GM18498 (cell line): ENCODE results near the gene KRTAP10-5.
"Not testable (repeated sequence)": the region's sequence is repeated elsewhere in the genome, so short reads cannot be mapped to it uniquely, and the experiment has no call there.

Experiments
- ATAC-seq: cut with Tn5 transposase; IDR thresholded peaks from one replicate; pipeline ENCODE4 v1.9.1; 2021; ENCODE audit warnings: mild to moderate bottlenecking, moderate library complexity; ENCODE audit not compliant: unreplicated experiment

The KRTAP10-5 gene

DNA sequence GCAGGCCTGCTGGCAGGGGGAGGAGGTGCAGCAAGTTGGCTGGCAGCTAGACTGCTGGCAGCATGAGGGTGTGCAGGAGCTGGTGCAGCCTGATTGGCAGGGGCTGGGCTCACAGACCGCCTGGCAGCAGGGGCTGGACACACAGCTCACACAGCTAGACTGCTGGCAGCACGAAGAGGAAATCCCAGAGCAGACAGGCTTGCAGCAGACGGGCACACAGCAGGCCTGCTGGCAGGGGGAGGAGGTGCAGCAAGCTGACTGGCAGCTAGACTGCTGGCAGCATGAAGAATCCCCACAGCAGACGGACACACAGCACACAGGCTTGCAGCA, 11.4 kb upstream of the KRTAP10-5 start:
- ATAC-seq: not testable (repeated sequence)

GRCh38 chr21:44590897-44591800, 10.7 kb upstream of the KRTAP10-5 start:
- not testable (repeated sequence) for ATAC-seq

DNA sequence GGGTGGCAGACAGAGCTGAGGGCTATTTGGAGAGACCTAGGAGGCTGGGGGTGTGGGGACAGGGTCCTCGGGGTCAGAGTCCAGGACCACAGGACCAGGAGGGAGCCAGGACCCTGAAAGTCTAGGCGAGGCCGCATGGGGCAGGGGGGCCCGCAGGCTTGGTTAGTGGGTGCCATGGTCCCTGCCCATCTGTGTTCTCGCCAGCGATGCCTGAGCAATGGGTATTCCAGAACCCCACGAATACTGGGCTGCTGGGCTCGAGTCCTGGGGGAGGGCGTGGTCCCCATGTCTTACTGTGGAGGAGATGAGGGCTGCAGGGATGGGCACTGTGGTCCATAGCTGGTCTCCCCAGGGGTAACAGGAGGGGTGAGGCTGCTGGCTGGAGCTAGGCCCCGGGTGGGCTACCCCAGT, 9.9 kb upstream of the KRTAP10-5 start:
- no peak for ATAC-seq

DNA sequence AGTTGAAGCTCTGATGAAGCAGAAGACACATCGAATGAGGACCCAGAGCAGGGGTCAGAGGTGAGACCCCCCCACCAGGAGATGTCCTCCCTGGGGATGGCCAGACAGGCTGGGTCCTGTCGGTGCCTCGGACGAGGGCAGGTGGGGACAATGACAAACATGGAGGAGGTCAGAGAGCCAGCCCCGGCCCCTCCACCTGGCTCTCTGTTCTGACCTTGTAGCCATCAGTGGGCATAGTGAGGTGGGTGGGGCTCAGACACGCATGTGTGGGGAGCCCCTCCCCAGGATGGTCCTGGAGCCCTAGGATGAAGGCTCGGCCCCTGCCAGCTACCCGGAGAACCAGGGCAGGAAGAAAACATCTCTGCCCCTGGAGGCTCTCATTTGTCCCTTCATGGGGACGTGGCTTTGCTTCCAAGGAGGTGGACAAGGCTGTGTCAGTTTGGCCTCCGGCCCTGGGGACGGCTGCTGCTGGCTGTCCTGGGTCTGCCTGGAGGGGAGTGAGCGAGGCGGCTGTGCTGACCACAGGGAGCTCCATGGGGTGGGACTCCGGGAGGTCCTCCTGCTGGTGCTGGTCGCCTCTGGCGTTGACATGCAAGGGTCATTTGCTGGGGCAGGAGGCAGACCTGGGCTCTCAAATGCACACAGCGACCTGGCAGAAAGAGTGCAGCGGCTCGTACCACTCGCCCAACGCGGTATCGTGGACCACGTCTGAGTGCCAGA, 9.3 kb upstream of the KRTAP10-5 start:
- no peak for ATAC-seq

GRCh38 chr21:44589094-44589493, 8.7 kb upstream of the KRTAP10-5 start:
- no peak for ATAC-seq

DNA sequence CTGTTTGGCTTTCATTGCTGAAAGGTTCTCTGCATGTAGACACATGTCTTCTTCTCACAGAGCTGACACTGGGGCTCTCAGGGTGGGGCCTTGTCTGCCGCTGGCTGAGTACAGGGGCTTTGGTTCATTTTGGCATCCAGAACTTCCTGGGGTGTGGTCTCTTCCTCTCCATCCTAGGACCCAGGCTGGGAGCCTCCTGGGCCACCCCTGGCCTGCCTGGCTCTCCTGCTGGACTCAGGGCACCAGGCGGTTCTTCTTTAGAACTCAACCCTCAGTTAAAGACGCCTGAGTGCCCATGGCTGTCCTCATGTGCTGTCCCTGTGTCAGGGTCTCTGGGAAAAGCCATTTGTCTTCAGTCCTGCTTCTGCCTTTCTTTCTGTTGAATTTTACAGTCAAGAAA, 5.5 kb upstream of the KRTAP10-5 start:
- ATAC-seq: no peak

DNA sequence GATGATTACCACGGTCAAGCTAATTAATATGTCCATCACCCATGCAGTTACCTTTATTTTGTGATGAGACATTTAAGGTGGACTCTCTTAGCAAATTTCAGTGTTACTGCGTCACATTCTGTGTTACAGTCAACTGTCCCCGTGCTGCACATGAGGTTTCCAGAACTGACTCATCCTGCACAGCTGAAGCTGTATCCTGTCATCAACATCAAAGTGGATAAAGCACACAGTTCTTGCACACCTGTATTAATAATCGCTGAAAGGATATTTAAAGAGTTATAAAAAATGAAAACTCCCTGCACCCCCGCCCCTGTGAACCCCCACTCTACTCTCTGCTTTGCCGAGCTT, 3.4 kb upstream of the KRTAP10-5 start:
- no peak for ATAC-seq

DNA sequence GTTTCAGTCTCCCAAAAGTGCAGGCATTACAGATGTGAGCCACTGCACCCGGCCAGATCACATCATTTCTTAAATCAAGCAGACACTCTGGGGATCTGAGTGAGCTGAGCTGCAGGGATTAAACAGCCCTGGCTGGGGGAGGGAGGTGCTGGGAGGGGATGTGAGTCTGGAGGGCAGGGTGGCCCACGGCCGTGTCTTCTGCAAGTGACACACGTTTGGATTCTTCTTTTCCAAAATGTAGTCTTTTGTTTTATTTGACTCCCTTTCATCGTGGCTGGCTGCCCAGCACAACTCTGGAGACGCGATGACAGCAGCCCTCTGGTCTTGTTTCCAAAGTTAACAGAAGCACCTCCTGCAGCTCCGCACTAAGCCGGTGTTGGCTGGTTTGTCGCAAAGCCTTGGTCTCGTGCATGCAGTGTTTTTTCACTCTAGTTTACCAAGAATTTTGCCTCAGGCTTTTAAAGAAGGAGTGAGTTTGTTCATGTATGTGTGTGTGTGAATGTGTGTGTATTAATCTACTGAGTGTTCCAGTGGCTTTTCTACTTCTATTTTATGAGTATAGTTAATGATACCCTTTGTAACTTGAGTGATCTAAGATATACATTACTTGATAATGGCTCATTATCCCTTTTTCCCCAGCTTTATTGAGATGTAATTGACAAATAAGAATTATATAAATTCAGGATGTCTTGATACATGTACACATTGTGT, 2.8 kb upstream of the KRTAP10-5 start:
- no peak for ATAC-seq

DNA sequence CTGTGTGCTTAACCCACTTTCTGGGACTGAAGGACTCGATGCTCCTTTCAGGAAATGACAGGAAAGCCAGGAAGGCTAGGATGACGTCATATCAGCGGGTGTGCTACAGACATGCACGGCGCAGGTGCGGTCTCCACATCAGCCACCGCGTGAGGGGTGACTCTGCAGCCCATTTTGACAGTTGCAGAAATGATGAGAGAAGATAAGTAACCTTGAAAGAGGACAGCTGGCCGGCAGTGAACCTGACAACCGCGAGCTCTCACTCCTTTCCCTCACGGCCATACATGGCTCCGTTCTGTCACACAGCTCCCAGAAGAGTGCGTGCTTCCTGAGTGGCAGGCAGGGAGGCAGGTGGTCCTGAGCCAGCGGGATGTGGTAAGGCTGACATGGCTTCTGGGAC, 1.7 kb upstream of the KRTAP10-5 start:
- ATAC-seq: no peak

GRCh38 chr21:44581158-44581557, 754 bp upstream of the KRTAP10-5 start:
- no peak for ATAC-seq

DNA sequence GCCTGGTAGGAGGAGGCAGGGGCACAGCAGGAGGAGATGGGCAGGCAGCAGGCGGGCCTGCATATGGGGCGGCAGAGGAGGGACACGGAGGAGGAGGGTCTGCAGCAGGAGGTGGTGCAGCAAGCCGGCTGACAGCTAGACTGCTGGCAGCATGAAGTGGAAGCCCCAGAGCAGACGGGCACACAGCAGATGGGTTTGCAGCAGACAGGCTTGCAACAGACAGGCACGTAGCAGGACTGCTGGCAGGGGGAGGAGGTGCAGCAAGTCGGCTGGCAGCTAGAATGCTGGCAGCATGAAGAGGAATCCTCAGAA, 615 bp downstream of the KRTAP10-5 start:
- ATAC-seq: no peak

DNA sequence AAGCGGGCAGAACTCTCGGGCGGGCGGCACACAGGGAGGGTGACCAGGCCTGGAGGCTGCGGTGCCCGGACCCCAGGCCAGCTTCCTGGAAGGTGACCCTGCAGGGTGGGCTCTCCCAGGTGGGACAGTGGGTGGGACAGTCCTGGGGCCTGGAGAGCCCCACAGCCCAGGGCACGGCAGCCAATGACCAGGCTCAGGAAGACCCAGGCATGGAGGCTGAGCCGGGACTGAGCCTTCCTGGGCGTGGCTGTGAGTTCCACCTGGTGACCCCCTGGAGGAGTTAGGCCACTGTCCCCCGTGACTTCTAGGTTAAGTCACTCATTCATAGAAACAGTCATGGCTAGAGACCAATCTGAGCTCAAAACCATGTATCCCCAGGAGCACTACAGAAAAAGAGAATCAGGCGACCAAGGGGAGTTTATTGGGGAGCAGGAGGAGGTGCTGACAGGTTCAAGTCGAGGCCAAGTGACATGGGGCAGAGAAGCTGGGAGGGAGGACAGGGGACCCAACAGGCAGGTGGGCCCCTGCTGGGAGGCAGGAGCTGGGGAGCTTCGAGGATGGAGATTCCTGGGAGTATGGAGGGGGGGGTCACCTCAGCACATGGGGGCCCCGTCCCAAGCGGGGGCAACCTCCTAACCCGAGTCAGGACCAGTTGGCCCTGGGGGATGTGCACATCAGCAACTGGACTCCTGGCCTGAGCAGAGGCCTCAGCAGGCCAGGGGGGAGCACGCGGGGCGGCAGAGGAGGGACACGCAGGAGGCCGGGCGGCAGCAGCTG, 1.2 kb downstream of the KRTAP10-5 start:
- ATAC-seq: no peak

DNA sequence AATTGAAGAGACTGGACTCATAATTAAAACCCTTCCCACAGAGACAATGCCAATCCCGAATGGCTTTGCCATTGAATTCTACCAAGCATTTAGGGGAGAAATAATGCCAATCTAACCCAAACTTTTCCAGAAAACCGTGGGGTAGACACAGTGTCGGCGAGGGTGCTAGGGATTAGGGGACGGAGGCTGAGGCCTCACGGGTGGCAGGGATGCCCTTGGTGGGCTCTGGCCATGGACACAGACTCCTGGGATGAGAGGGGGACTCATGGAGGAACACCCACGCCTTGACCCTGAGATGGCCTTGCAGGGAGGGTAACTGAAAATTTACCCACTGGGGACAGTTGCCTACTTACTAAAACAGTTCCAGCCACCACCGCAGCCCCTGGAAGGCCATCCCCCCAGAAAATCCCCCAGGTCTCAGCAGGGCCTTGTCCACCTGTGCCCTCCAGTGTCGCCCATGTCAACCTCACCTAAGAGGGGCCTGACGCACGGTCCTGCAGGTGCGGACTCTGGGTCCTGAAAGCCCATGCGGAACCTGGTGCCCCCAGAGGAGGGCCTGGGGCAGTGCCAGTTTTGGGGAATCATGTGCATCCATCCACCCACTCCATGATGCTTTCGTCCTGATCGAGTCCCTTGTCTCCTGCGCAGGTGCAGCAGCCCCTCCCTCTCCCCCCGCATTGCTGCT, 1.9 kb downstream of the KRTAP10-5 start:
- ATAC-seq: no peak

GRCh38 chr21:44576025-44576420, 4.4 kb downstream of the KRTAP10-5 start:
- no peak for ATAC-seq

- ATAC-seq: no peak
These were observed 4.9 kb downstream of the KRTAP10-5 start for GRCh38 chr21:44575307-44576024.

DNA sequence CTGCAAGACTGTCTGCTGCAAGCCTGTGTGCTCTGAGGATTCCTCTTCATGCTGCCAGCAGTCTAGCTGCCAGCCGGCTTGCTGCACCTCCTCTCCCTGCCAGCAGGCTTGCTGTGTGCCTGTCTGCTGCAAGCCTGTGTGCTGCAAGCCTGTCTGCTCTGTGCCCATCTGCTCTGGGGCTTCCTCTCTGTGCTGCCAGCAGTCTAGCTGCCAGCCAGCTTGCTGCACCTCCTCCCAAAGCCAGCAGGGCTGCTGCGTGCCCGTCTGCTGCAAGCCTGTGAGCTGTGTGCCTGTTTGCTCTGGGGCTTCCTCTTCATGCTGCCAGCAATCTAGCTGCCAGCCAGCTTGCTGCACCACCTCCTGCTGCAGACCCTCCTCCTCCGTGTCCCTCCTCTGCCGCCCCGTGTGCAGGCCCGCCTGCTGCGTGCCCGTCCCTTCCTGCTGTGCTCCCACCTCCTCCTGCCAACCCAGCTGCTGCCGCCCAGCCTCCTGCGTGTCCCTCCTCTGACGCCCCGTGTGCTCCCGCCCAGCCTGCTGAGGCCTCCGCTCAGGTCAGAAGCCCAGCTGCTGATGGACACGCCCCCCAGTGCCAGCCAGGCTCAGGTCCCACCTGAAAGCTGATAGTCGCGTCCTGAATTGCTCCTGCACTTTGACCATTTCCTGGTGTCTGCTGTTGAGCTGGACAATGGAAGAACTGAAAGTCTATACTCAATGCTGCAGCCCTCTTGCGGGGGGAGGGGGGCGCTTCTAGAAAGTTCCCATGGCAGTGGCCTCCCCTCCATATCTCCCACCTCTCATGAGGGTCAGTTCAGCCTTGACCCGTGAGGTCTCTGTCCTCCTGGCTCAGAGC, 5.7 kb downstream of the KRTAP10-5 start:
- no peak for ATAC-seq

DNA sequence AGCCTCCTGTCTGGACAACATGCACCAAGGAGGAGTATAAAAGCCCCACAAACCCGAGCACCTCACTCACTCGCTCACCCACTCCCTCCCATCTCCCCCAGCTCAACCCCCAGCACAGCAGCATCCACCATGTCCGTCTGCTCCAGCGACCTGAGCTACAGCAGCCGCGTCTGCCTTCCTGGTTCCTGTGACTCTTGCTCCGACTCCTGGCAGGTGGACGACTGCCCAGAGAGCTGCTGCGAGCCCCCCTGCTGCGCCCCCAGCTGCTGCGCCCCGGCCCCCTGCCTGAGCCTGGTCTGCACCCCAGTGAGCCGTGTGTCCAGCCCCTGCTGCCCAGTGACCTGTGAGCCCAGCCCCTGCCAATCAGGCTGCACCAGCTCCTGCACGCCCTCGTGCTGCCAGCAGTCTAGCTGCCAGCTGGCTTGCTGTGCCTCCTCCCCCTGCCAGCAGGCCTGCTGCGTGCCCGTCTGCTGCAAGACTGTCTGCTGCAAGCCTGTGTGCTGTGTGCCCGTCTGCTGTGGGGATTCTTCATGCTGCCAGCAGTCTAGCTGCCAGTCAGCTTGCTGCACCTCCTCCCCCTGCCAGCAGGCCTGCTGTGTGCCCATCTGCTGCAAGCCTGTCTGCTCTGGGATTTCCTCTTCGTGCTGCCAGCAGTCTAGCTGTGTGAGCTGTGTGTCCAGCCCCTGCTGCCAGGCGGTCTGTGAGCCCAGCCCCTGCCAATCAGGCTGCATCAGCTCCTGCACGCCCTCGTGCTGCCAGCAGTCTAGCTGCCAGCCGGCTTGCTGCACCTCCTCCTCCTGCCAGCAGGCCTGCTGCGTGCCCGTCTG, 6.6 kb downstream of the KRTAP10-5 start, which contains the start of gene KRTAP10-4:
Gene KRTAP10-4, plus strand, starts transcription at position 100 of the 827 bp plus-strand sequence. Its CDS starts 30 bp downstream, at position 130.
- ATAC-seq: not testable (repeated sequence)

DNA sequence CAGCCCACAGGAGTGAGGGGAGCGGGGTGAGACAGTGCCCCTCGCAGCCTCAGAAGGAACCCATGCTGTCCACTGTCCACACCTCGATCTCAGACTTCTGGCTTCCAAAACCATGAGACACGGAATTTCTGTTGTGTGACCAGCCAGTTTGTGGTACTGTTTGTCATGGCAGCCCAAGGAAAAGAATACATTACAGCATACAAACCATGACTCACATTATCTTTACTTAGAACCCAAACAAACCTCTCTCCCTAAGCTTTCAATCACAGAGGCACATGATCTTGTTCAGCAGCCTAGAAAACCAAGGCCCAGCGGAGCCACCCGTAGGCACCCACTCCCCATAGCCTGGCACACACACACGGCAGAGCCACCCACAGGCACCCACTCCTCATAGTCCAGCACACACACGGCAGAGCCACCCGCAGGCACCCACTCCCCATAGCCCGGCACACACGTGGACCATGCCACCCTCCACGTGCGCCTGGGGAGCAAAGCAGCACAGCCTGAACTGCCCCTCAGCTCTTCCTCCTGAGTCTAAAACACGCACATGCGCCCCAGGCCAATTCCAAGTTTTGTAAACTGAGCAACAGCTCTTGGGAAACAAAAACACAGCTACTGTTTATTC, 7.3 kb downstream of the KRTAP10-5 start:
- ATAC-seq: no peak
